Colonic mucosa (tissue), 4 donors: ENCODE results near the gene CABLES1. TPM values are rescaled to one million over a fixed set of nuclear protein-coding genes. Genes with fewer than 3 reads are reported as not detected.
A peak's percentile ranks its signal among the peaks of the same experiment; 100 is the strongest.

ENCODE experiments used
- DNase-seq: peaks from one replicate; pipeline ENCODE4 v3.0.0-alpha.2; 2020
- H3K27ac ChIP-seq: fragments of 200-600 bp; one replicate; pipeline ENCODE4 v1.8.0; 2021
- H3K27me3 ChIP-seq: fragments of 200-600 bp; one replicate; pipeline ENCODE4 v1.8.0; 2021
- H3K36me3 ChIP-seq: fragments of 200-600 bp; one replicate; pipeline ENCODE4 v1.8.0; 2021
- H3K4me1 ChIP-seq: fragments of 200-600 bp; one replicate; pipeline ENCODE4 v1.8.0; 2021; ENCODE audit warnings: mild to moderate bottlenecking
- H3K4me3 ChIP-seq: fragments of 200-600 bp; one replicate; pipeline ENCODE4 v1.8.0; 2021
- H3K9ac ChIP-seq, 2 donors: one replicate each; pipeline ENCODE4 v1.7.0; 2013; ENCODE audit warnings: control low read depth in 2 of 2, low read depth in 2 of 2, low read length in 2 of 2
- H3K9me3 ChIP-seq: fragments of 200-600 bp; one replicate; pipeline ENCODE4 v1.8.0; 2021
- intact Hi-C: fragments of 100-400 bp; cut with DNase I; formaldehyde crosslinking; loops from one replicate; pipeline ENCODE4 v1.14.1; 2022
- total RNA-seq, 2 donors: library from RNA; stranded (reverse); fragmentation: NEBNext Ultra II Directional in 1 of 2; extraction: Animal tissue kit (Norgen Biotek cat#: 25700) in 1 of 2; gene quantifications; one replicate each; pipeline ENCODE4 v1.2.1, GENCODE V29; 2021
- TF ChIP-seq, protein P1 (sequence below): fragments of 200-600 bp; IDR thresholded peaks from one replicate; pipeline ENCODE4 v1.8.0; 2022; ENCODE audit warnings: antibody characterized with exemption, mild to moderate bottlenecking
- donor health status: healthy.
- donor health status: DM: no; HTN: no; CAD: no.
- donor health status: DM: no; HTN: no; CAD: no.

Gene CABLES1
- total RNA-seq, 2 donors from 2014 or later: 4.2 to 6.2 TPM

DNA sequence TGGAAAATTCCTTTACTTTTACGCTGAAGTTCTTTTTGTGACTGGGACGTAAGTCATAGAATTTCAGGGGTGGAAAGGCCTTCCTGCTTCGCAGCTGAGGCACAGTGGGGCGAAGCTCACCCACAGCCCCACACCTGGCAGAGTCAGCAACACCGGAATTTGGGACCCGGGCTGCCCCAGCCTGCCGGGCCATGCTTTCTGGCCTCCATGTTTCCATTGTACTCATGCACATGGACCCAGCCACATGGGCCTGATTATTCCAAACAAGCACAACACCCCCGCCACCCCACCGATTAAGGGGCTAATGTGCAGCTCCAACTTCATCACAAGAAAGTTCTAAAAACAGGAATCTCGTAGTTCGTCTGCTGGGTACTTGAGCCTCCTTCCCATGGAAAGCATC is 82.5 kb downstream of the CABLES1 start:
- DNase-seq: no peak
- intact Hi-C loops: no loop called here
- Histone ChIP-seq H3K27me3 (no peaks in the 10 kb centered on the region), H3K4me3 (no peak overlapping the region), H3K4me1 (no peaks in the 10 kb centered on the region), H3K9ac (no peak overlapping the region), H3K36me3 (no peaks in the 10 kb centered on the region), H3K27ac (no peak overlapping the region), H3K9me3 (no peaks in the 10 kb centered on the region)
- TF ChIP-seq, protein P1, sequence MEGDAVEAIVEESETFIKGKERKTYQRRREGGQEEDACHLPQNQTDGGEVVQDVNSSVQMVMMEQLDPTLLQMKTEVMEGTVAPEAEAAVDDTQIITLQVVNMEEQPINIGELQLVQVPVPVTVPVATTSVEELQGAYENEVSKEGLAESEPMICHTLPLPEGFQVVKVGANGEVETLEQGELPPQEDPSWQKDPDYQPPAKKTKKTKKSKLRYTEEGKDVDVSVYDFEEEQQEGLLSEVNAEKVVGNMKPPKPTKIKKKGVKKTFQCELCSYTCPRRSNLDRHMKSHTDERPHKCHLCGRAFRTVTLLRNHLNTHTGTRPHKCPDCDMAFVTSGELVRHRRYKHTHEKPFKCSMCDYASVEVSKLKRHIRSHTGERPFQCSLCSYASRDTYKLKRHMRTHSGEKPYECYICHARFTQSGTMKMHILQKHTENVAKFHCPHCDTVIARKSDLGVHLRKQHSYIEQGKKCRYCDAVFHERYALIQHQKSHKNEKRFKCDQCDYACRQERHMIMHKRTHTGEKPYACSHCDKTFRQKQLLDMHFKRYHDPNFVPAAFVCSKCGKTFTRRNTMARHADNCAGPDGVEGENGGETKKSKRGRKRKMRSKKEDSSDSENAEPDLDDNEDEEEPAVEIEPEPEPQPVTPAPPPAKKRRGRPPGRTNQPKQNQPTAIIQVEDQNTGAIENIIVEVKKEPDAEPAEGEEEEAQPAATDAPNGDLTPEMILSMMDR: no peak

DNA sequence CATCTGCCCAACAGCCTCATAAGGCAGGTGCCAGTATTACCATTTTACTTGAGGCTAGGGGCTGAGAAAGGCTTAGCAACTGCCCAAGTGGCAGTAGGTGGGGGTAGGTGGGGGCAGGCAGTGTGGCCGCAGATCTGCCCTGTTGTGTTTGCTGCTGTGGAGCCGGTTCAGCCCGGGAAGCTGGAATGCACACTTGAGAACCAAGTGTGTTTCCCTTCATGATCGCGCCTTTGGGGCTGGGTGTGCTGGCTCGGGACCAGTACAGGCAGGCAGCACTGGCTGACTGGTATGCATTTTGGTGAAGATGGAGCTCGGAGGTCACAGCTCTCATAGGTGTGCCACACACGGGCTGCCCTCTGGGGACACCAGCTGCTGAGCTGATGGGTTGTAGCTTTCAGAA is 85.1 kb downstream of the CABLES1 start:
- TF ChIP-seq, protein P1: no peak
- Histone ChIP-seq H3K4me3 (no peak overlapping the region), H3K4me1 (no peaks in the 10 kb centered on the region), H3K27ac (no peak overlapping the region), H3K27me3 (no peaks in the 10 kb centered on the region), H3K36me3 (no peaks in the 10 kb centered on the region), H3K9me3 (no peaks in the 10 kb centered on the region), H3K9ac (no peak overlapping the region)
- intact Hi-C loops: no loop called here
- no peak for DNase-seq

DNA sequence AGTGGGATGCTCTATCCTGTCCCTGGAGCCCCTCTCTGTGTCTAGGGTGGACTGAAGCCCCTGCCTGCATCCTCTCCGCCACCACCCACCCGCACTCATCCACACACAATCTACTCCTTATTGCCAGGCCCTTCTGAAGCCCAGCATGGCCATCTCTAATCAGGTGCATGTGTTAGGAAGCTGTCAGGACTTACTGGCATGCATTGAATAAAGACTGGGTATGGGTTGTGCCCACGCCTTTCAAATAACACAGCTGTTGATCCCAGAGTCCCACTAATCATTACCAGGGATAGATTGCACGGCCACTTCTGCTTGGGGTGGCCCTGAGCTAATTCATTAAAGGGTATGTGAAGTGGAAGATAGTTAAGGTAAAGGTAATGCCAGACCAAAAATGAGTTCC is 88.4 kb downstream of the CABLES1 start:
- TF ChIP-seq, protein P1: no peak
- Histone ChIP-seq H3K9ac (no peak overlapping the region), H3K36me3 (no peaks in the 10 kb centered on the region), H3K27me3 (no peaks in the 10 kb centered on the region), H3K4me1 (no peaks in the 10 kb centered on the region), H3K4me3 (no peak overlapping the region), H3K9me3 (no peaks in the 10 kb centered on the region), H3K27ac (no peak overlapping the region)
- intact Hi-C loops: no loop called here
- DNase-seq: no peak

DNA sequence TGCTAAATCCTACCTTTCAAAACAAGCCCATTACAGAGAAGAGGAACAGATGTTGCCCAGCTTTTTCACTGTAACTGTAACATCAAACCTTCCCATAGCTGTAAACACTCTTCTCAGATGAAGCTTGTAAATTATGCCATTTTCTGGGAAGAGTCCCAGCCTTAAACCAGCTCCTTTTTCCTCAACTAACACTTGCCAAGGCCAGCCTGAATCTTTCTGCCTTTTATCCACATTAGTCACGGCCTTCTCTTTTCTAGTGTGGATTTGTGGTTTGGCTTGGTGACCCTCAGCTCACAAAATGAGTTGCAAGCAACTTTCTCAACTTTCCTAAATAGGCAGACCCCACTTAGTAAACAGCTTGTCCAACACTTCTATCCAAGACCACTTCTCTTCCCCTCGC is 90.2 kb downstream of the CABLES1 start:
- TF ChIP-seq, protein P1: no peak
- DNase-seq: no peak
- Histone ChIP-seq H3K4me3 (no peak overlapping the region), H3K9me3 (no peaks in the 10 kb centered on the region), H3K9ac (no peak overlapping the region), H3K36me3 (no peaks in the 10 kb centered on the region), H3K27ac (peak overlapping the region; percentile 57), H3K27me3 (no peaks in the 10 kb centered on the region), H3K4me1 (no peaks in the 10 kb centered on the region)
- intact Hi-C loops: no loop called here

DNA sequence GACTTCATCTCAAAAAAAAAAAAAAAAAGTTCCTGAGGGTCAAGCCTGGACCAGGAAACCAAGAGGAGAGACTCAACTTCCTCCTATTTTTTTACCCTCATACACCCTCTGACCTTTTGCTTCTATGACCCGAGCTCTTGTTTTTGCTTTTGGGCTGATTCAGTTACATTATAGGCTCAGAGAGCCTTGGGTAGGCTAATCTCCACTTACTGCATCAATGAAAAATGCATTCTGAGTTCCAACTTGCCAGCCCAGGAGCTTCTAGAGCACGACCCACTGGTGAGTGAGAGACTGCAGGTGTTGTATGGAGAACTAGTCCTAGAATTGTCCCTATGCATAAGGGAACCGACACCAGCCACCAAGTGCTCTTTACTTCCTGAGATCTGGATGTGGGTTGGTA is 91.1 kb downstream of the CABLES1 start:
- Histone ChIP-seq H3K4me1 (no peaks in the 10 kb centered on the region), H3K9me3 (no peaks in the 10 kb centered on the region), H3K4me3 (no peak overlapping the region), H3K36me3 (no peaks in the 10 kb centered on the region), H3K27ac (peak overlapping the region; percentile 57), H3K9ac (no peak overlapping the region), H3K27me3 (no peaks in the 10 kb centered on the region)
- intact Hi-C loops: no loop called here
- TF ChIP-seq, protein P1: no peak
- no peak for DNase-seq
